ENCODE measurements around the gene CIAO3. TPM values are rescaled to one million over a fixed set of nuclear protein-coding genes. Genes with fewer than 3 reads are reported as not detected.

Gene CIAO3
- polyA plus RNA-seq, 4 donors, result 21.0 to 28.5 (median 25.2) TPM

DNA sequence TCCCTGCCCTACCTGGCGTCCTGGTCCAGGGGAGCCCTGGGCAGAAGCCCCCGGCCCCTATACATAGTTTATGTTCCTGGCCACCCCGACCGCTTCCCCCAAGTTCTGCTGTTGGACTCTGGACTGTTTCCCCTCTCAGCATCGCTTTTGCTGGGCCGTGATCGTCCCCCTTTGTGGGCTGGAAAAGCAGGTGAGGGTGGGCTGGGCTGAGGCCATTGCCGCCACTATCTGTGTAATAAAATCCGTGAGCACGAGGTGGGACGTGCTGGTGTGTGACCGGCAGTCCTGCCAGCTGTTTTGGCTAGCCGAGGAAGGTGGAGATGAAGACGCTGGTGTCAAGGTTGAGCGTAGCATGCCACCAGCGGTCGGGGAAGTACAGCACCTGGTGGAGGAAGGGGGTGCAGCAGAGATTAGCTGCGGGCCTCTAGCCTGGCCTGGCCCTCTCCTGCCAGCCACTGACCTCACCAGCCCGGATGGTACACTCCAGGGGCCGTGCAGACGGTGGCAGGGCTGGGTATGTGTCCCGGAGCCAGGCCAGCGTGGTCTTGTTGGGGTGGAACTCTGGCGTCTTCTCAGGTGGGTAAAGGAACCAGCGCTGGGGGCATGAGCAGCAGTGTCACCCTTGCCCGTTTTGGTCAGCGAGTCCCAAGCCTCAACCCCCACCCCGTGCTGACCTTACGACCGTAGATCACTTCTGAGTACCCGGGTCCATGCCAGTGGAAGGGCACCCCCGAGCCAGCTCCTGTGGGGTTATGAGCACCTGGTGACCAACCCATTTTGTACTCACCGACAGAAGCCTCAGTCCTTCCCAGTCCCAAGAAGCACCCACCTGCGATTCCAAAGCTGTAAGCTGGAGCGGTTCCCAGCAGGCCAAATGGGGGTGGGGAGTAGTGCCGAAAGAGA, 58.1 kb downstream of the CIAO3 start:
- DNase-seq (ENCODE audit: low read depth in 4 of 4, low spot score in 3 of 4), result no peak

DNA sequence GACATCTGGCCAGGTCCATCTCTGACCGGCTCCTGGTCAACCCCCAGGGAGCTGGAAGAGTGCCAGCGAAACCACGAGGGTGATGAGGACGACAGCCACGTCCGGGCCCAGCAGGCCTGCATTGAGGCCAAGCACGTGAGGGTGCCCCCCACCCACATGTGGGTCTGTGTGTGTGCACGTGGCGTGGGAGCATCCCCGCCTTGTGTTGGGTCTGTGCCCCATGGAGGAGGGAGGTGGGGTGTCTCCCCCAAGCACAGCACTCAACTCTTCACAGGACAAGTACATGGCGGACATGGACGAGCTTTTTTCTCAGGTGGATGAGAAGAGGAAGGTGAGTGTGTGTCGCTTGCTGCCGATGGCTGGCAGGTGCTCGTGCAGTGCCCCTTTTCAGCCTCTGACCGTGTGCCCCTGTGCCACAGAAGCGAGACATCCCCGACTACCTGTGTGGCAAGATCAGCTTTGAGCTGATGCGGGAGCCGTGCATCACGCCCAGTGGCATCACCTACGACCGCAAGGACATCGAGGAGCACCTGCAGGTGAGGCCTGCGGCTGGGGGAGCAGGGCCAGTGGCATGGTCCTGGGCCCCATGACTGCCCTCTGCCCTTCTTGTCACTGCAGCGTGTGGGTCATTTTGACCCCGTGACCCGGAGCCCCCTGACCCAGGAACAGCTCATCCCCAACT, 58.9 kb downstream of the CIAO3 start:
- DNase-seq (ENCODE audit: low read depth in 4 of 4, low spot score in 3 of 4), result no peak

DNA sequence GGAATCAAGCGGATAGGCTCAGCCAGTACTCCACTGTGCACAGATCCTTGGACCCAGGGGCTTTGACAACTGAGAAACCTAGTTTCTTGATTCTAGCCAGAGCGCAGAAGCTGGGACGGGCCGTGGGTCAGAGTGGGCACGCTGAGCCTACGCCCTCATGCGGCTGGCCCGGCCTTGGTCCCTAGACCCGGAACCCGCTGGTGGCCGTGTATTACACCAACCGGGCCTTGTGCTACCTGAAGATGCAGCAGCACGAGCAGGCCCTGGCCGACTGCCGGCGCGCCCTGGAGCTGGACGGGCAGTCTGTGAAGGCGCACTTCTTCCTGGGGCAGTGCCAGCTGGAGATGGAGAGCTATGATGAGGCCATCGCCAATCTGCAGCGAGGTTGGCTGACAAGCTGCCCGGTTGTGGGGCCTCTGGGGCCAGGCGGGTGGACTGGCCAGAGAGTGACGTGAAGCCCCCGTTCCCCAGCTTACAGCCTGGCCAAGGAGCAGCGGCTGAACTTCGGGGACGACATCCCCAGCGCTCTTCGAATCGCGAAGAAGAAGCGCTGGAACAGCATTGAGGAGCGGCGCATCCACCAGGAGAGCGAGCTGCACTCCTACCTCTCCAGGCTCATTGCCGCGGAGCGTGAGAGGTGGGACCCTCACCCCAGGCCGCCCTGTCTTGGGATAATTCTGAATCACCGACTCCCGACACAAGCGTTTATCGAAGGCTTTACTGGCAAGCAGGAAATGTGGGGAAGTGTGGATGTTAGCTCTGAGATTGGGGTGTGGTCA, 59.6 kb downstream of the CIAO3 start:
- no peak for DNase-seq (ENCODE audit: low read depth in 4 of 4, low spot score in 3 of 4)

DNA sequence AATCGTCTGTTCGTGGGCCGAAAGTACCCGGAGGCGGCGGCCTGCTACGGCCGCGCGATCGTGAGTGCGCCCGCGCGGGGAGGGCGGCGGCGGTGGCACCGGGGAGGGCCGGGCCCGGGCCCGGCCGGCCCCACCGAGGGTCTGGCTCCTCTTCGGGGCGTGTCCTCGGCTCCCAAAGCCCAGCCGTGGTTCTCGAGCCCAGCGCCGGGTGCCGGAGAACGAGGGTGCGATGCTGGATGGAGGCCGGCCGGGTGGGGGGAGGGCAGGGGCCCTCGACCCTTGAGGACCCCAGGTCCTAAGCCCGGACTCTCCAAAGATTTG, 60.2 kb downstream of the CIAO3 start:
- DNase-seq (ENCODE audit: low read depth in 4 of 4, low spot score in 3 of 4), result no peak

DNA sequence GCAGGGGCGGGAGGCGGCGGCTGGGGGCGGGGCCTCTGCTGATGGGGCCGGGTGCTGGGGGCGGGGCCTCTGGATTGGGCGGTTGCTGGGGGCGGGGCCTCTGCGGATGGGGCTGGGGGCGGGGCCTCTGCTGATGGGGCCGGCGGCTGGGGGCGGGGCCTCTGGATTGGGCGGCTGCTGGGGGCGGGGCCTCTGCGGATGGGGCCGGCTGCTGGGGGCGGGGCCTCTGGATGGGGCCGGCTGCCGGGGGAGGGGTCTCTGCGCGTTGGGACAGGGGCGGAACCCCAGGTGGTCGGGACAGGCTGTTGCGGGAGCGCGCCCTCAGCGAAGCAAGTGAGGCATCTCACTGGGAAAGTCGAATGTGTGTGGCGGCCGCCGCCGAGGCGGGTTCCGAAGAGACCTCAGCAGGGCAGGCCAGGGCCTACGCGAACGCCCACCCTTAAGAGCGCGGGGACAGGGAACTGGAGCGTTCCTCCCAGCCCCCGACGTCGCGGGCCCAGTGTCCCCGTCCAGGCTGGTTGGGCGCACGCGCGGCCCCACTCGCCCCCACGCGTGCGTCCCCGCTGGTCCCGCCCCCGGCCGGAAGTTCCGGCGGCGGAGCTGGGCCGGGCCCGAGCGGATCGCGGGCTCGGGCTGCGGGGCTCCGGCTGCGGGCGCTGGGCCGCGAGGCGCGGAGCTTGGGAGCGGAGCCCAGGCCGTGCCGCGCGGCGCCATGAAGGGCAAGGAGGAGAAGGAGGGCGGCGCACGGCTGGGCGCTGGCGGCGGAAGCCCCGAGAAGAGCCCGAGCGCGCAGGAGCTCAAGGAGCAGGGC, 60.8 kb downstream of the CIAO3 start, which contains the start of gene STUB1:
Gene STUB1 (plus strand): TSS at position 597 of the 811 bp plus-strand sequence. CDS start 116 bp downstream, at position 713.
- DNase-seq (ENCODE audit: low read depth in 4 of 4, low spot score in 3 of 4), result peak in 3 of 4 donors; percentile 57 to 68 (median 65)

Other genes with a start within 250 kb of the CIAO3 start
- 10 to 100 TPM; 23.1 to 35.7 (median 26.3) TPM for gene CAPN15, start 213.3 kb downstream of the CIAO3 start, polyA plus RNA-seq (ENCODE audit: insufficient read length in 4 of 4)
- gene PRR35, start 180.6 kb downstream of the CIAO3 start, polyA plus RNA-seq (ENCODE audit: insufficient read length in 4 of 4), result 10 to 100 TPM; 10.5 to 18.4 (median 11.0) TPM
- 1 to 10 TPM; 7.2 to 9.9 (median 8.0) TPM for gene NHLRC4, start 174.0 kb downstream of the CIAO3 start, polyA plus RNA-seq (ENCODE audit: insufficient read length in 4 of 4)
- 10 to 100 TPM; 54.7 to 75.4 (median 65.0) TPM for gene PIGQ, start 171.0 kb downstream of the CIAO3 start, polyA plus RNA-seq (ENCODE audit: insufficient read length in 4 of 4)
- 10 to 100 TPM; 17.1 to 28.6 (median 19.9) TPM for gene RAB40C, start 150.9 kb downstream of the CIAO3 start, polyA plus RNA-seq (ENCODE audit: insufficient read length in 4 of 4)
- gene WFIKKN1, start 110.0 kb downstream of the CIAO3 start, polyA plus RNA-seq (ENCODE audit: insufficient read length in 4 of 4), result 1 to 10 TPM; 1.4 to 2.8 (median 1.7) TPM
- gene METTL26, start 104.7 kb downstream of the CIAO3 start, polyA plus RNA-seq (ENCODE audit: insufficient read length in 4 of 4), result 10 to 100 TPM; 46.8 to 75.5 (median 51.3) TPM
- gene MCRIP2, start 99.2 kb downstream of the CIAO3 start, polyA plus RNA-seq (ENCODE audit: insufficient read length in 4 of 4), result 10 to 100 TPM; 15.4 to 28.0 (median 17.3) TPM
- gene WDR90, start 91.6 kb downstream of the CIAO3 start, polyA plus RNA-seq (ENCODE audit: insufficient read length in 4 of 4), result 10 to 100 TPM; 28.1 to 49.7 (median 37.7) TPM
- gene RHOT2, start 72.9 kb downstream of the CIAO3 start, polyA plus RNA-seq (ENCODE audit: insufficient read length in 4 of 4), result 100 to 1,000 TPM in 1 of 4 donors, 10 to 100 TPM in 3; 70.5 to 111 (median 77.6) TPM
- 1 to 10 TPM in 3 of 4 donors, under 1 TPM in 1; 0.91 to 2.7 (median 1.8) TPM for gene RHBDL1, start 65.3 kb downstream of the CIAO3 start, polyA plus RNA-seq (ENCODE audit: insufficient read length in 4 of 4)
- 100 to 1,000 TPM in 3 of 4 donors, 10 to 100 TPM in 1; 93.2 to 138 (median 122) TPM for gene STUB1, start 60.6 kb downstream of the CIAO3 start, polyA plus RNA-seq (ENCODE audit: insufficient read length in 4 of 4)
- 10 to 100 TPM; 64.4 to 85.4 (median 66.1) TPM for gene JMJD8, start 56.7 kb downstream of the CIAO3 start, polyA plus RNA-seq (ENCODE audit: insufficient read length in 4 of 4)
- gene WDR24, start 50.6 kb downstream of the CIAO3 start, polyA plus RNA-seq (ENCODE audit: insufficient read length in 4 of 4), result 10 to 100 TPM in 3 of 4 donors, 1 to 10 TPM in 1; 10.0 to 14.0 (median 10.8) TPM
- 1 to 10 TPM in 3 of 4 donors, under 1 TPM in 1; 0.79 to 1.8 (median 1.2) TPM for gene FBXL16, start 35.2 kb downstream of the CIAO3 start, polyA plus RNA-seq (ENCODE audit: insufficient read length in 4 of 4)
- gene METRN, start 25.9 kb downstream of the CIAO3 start, polyA plus RNA-seq (ENCODE audit: insufficient read length in 4 of 4), result 10 to 100 TPM in 1 of 4 donors, 1 to 10 TPM in 3; 5.8 to 17.0 (median 9.3) TPM
- gene ANTKMT, start 19.9 kb downstream of the CIAO3 start, polyA plus RNA-seq (ENCODE audit: insufficient read length in 4 of 4), result 10 to 100 TPM; 13.5 to 27.8 (median 14.4) TPM
- 1 to 10 TPM; 1.1 to 3.6 (median 1.8) TPM for gene CCDC78, start 14.6 kb downstream of the CIAO3 start, polyA plus RNA-seq (ENCODE audit: insufficient read length in 4 of 4)
- gene HAGHL, start 13.9 kb downstream of the CIAO3 start, polyA plus RNA-seq (ENCODE audit: insufficient read length in 4 of 4), result 1 to 10 TPM; 3.1 to 7.3 (median 3.2) TPM
- 10 to 100 TPM; 11.4 to 33.7 (median 22.2) TPM for gene MSLN, start 19.7 kb upstream of the CIAO3 start, polyA plus RNA-seq (ENCODE audit: insufficient read length in 4 of 4)
- gene RPUSD1, start 47.4 kb upstream of the CIAO3 start, polyA plus RNA-seq (ENCODE audit: insufficient read length in 4 of 4), result 10 to 100 TPM; 10.6 to 21.7 (median 12.0) TPM
- gene CHTF18, start 47.6 kb upstream of the CIAO3 start, polyA plus RNA-seq (ENCODE audit: insufficient read length in 4 of 4), result 10 to 100 TPM; 23.3 to 33.3 (median 25.9) TPM
- gene GNG13, start 59.7 kb upstream of the CIAO3 start, polyA plus RNA-seq (ENCODE audit: insufficient read length in 4 of 4), result under 1 TPM in 3 of 4 donors, not detected in 1; 0.18 to 0.37 (median 0.36) TPM
- gene LMF1, start 230.0 kb upstream of the CIAO3 start, polyA plus RNA-seq (ENCODE audit: insufficient read length in 4 of 4), result 10 to 100 TPM; 14.2 to 19.9 (median 16.9) TPM
- gene SOX8, start 240.8 kb upstream of the CIAO3 start, polyA plus RNA-seq (ENCODE audit: insufficient read length in 4 of 4), result 1 to 10 TPM; 2.6 to 5.7 (median 4.0) TPM

Data from right renal pelvis (tissue), 4 donors.